Activated CD4-positive, alpha-beta T cell treated with anti-CD3 and anti-CD28 coated beads for 1 hour (primary cell): Measurements from ENCODE around the gene GREM2.

Source experiments
- DNase-seq: peaks from one replicate; pipeline ENCODE4 v3.0.0-alpha.2; 2020

Gene GREM2

GRCh38 chr1:240497908-240498307, 114.0 kb downstream of the GREM2 start:
- DNase-seq, result no peak

- DNase-seq, result no peak
Measured at GRCh38 chr1:240496941-240497340, 115.0 kb downstream of the GREM2 start.

- no peak for DNase-seq
Measured at GRCh38 chr1:240496356-240496755, 115.6 kb downstream of the GREM2 start.

- DNase-seq, result no peak
Measured at GRCh38 chr1:240495601-240496000, 116.4 kb downstream of the GREM2 start.

- no peak for DNase-seq
Measured at GRCh38 chr1:240492832-240493440, 119.0 kb downstream of the GREM2 start.

GRCh38 chr1:240491796-240492195, 120.2 kb downstream of the GREM2 start:
- no peak for DNase-seq

- no peak for DNase-seq
Measured at GRCh38 chr1:240491156-240491555, 120.8 kb downstream of the GREM2 start.

GRCh38 chr1:240487493-240487892, 124.5 kb downstream of the GREM2 start:
- DNase-seq, result no peak

GRCh38 chr1:240486611-240487010, 125.3 kb downstream of the GREM2 start:
- no peak for DNase-seq

- DNase-seq, result no peak
Measured at GRCh38 chr1:240484804-240485443, 127.0 kb downstream of the GREM2 start.

GRCh38 chr1:240478536-240478935, 133.4 kb downstream of the GREM2 start:
- no peak for DNase-seq

GRCh38 chr1:240475832-240476231, 136.1 kb downstream of the GREM2 start:
- no peak for DNase-seq

GRCh38 chr1:240474133-240474614, 137.8 kb downstream of the GREM2 start:
- DNase-seq, result no peak

- no peak for DNase-seq
Measured at GRCh38 chr1:240468656-240469055, 143.3 kb downstream of the GREM2 start.

- no peak for DNase-seq
Measured at GRCh38 chr1:240467895-240468294, 144.1 kb downstream of the GREM2 start.

GRCh38 chr1:240466509-240466908, 145.4 kb downstream of the GREM2 start:
- DNase-seq, result no peak

- no peak for DNase-seq
Measured at GRCh38 chr1:240465531-240465940, 146.4 kb downstream of the GREM2 start.

GRCh38 chr1:240464099-240464498, 147.9 kb downstream of the GREM2 start:
- no peak for DNase-seq

- no peak for DNase-seq
Measured at GRCh38 chr1:240462766-240463395, 149.1 kb downstream of the GREM2 start.

- DNase-seq, result no peak
Measured at GRCh38 chr1:240462277-240462676, 149.7 kb downstream of the GREM2 start.

GRCh38 chr1:240457203-240457602, 154.8 kb downstream of the GREM2 start:
- no peak for DNase-seq

- no peak for DNase-seq
Measured at GRCh38 chr1:240455228-240455821, 156.6 kb downstream of the GREM2 start.

- DNase-seq, result no peak
Measured at GRCh38 chr1:240445369-240445768, 166.6 kb downstream of the GREM2 start.

GRCh38 chr1:240441669-240442068, 170.3 kb downstream of the GREM2 start:
- no peak for DNase-seq
